ENCODE results near the gene COA1. TPM values are rescaled to one million over a fixed set of nuclear protein-coding genes. Genes with fewer than 3 reads are reported as not detected.

COA1 gene
- total RNA-seq, 1 donor from 2014 or later: 102 TPM

DNA sequence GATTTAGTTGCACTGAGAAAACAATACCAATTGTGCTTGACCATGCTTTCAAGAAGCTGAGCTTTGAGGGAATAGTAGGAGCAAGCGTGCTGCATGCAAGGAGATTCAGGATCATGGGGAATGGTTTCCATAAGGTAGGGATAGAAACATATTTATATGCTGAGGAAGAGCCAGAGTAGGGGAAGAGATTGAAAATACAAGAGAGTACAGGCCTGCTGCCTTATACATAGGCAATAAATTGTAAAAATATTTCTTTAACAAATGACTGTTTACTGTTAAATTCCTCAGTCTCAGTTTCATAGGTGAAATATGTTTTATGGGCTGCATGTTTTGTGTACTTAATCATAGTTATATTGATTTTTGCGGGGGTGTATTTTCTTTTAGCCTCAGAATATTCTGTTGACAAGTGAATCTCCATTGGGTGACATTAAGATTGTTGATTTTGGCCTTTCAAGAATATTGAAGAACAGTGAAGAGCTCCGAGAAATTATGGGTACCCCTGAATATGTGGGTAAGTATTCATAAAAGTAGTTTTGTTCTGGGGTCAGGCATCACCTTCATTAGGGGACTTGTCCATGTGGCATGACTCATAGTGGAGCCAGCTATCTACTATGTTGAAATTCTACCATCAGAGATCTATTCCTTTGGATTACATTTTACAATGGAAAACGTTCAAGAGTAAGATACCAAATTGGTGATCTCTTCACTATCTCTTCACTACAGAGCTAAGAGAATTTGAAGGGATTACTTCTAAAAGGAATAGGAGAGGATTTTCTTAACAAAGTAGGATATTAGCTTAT is 109.9 kb downstream of the COA1 start:
- H3K27me3 Mint-ChIP-seq (ENCODE audit: low read depth): no peaks in the 10 kb centered on the region
- H3K27ac Mint-ChIP-seq (ENCODE audit: unreplicated experiment): no peak overlapping the region
- H3K4me3 Mint-ChIP-seq: no peak overlapping the region
- TF ChIP-seq, protein P1, sequence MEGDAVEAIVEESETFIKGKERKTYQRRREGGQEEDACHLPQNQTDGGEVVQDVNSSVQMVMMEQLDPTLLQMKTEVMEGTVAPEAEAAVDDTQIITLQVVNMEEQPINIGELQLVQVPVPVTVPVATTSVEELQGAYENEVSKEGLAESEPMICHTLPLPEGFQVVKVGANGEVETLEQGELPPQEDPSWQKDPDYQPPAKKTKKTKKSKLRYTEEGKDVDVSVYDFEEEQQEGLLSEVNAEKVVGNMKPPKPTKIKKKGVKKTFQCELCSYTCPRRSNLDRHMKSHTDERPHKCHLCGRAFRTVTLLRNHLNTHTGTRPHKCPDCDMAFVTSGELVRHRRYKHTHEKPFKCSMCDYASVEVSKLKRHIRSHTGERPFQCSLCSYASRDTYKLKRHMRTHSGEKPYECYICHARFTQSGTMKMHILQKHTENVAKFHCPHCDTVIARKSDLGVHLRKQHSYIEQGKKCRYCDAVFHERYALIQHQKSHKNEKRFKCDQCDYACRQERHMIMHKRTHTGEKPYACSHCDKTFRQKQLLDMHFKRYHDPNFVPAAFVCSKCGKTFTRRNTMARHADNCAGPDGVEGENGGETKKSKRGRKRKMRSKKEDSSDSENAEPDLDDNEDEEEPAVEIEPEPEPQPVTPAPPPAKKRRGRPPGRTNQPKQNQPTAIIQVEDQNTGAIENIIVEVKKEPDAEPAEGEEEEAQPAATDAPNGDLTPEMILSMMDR (conservative IDR thresholded peaks at IDR 0.05): no peak
- no peak for DNase-seq (ENCODE audit: low read depth, low spot score)
- no peaks in the 10 kb centered on the region for H3K9me3 Mint-ChIP-seq
- no peaks in the 10 kb centered on the region for H3K4me1 Mint-ChIP-seq
- H3K36me3 Mint-ChIP-seq (ENCODE audit: low read depth): peaks cover 6% of the 10 kb centered on the region

DNA sequence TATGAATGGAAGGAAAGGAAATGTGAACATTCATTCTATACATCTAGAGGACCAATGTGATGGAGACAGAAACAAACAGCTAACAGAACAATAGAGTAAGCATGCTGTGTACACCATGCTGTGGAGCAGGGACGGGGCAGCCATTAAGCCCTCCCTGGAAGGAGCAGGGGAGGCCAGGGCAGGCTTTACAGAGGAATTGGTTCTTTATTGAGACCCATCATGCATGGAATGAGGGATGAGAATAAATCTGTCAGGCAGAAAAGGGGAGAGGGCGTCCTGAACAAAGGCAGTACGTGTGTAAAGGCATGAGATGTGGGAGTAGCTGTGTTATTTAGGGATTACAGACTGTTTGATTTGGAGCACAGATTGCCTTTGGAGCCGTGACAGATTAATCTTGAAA is 111.2 kb downstream of the COA1 start:
- peaks cover 6% of the 10 kb centered on the region for H3K36me3 Mint-ChIP-seq (ENCODE audit: low read depth)
- no peaks in the 10 kb centered on the region for H3K4me1 Mint-ChIP-seq
- DNase-seq (ENCODE audit: low read depth, low spot score): no peak
- no peak overlapping the region for H3K27ac Mint-ChIP-seq (ENCODE audit: unreplicated experiment)
- no peaks in the 10 kb centered on the region for H3K27me3 Mint-ChIP-seq (ENCODE audit: low read depth)
- no peak overlapping the region for H3K4me3 Mint-ChIP-seq
- H3K9me3 Mint-ChIP-seq: no peaks in the 10 kb centered on the region
- TF ChIP-seq, protein P1 (conservative IDR thresholded peaks at IDR 0.05): no peak

DNA sequence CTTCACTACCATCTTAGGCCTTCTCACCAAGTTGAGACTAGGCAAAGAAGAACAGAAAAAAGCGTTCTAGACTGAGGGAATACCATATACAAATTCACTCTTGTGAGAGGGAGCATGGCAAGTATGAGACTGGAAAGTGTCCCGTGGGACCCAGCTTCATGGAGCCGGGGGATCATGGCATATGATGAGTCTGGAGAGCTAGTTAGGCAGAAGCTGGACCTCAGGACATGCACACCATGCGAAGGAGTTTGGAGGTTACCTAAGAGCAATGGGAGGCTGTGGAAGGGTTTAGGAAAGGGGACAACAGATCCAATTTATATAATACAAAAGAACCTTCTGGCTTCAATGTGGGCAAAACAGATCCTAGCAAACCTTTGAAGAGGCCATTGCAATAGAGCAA is 112.3 kb downstream of the COA1 start:
- Mint-ChIP-seq H3K4me1 (peaks cover 8% of the 10 kb centered on the region), H3K9me3 (no peaks in the 10 kb centered on the region), H3K4me3 (no peak overlapping the region), H3K36me3 (ENCODE audit: low read depth) (peaks cover 9% of the 10 kb centered on the region), H3K27me3 (ENCODE audit: low read depth) (no peaks in the 10 kb centered on the region), H3K27ac (ENCODE audit: unreplicated experiment) (no peak overlapping the region)
- TF ChIP-seq, protein P1 (conservative IDR thresholded peaks at IDR 0.05): no peak
- DNase-seq (ENCODE audit: low read depth, low spot score): no peak

DNA sequence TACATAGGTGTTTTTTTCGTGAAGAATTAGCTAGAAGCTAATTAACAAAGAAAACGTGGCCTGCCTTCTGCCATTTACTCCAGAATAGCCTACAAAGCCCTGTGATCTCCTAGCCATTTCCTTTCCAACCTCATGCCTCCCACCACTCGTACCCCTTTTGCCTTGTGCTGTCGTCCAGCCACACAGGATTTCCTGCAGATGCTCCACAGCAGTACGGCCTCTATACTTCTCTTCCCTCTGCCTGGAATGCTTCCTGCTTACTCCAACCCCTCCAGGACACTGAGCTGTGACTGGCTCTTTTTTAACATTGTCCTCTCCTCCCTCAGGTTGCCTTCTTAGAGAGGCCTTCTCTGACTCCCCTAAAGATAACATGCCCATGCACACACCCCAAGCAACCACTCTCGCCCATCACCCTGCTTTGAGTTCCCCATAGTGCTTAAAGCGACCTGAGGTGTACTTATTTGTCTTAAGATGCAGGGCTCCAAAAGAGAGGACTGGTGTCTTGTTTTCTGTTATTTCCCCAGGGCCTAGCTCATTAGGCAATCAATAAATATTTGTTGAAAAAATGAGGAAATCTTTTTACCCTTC is 113.7 kb downstream of the COA1 start:
- H3K4me3 Mint-ChIP-seq: no peak overlapping the region
- H3K27me3 Mint-ChIP-seq (ENCODE audit: low read depth): no peaks in the 10 kb centered on the region
- H3K9me3 Mint-ChIP-seq: no peaks in the 10 kb centered on the region
- H3K4me1 Mint-ChIP-seq: peaks cover 9% of the 10 kb centered on the region
- H3K36me3 Mint-ChIP-seq (ENCODE audit: low read depth): peaks cover 9% of the 10 kb centered on the region
- H3K27ac Mint-ChIP-seq (ENCODE audit: unreplicated experiment): no peak overlapping the region
- TF ChIP-seq, protein P1 (conservative IDR thresholded peaks at IDR 0.05): no peak
- no peak for DNase-seq (ENCODE audit: low read depth, low spot score)

DNA sequence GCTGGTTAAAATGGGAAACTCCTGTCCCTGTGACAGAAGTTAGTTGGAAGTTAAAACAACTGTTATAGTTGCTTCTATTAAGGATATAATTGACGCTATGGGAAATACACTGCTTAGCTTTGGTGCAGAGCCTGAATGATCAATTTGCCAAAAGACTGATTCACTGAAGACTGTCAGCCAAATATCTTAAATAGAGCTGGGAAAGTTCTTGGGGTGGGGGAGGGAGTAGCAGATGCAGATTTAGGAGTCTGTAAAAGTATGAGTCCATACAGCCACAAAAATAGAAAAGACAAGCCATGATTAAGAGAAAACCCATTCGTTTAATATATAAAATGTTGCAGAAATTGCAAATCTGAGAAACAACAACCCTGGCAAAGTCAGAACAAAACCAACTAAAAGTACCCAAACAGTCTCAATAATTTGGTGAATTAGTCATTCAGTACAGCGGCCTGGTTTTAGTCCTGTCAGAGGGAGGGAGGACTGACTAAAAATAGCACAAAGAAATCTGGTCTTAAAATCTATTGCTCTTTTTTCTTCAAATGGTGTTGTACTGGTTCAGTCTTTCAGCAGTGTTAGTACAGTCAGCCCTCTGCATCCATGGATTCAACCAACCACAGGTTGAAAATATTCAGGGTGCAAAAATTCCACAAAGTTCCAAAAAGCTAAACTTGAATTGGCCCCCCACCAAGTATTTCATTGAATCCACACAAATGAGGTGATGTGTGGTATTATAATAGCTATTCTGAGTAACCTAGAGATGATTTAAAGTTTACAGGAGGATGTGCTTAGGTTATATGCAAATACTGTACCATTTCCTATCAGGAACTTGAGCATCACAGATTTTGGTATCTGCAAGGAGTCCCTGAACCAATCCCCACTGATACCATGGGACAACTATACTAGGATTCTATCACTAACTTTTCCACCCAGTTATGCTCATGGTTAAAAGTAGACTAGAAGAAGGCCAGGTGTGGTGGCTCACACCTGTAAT is 116.4 kb downstream of the COA1 start:
- Mint-ChIP-seq H3K27ac (ENCODE audit: unreplicated experiment) (no peak overlapping the region), H3K9me3 (no peaks in the 10 kb centered on the region), H3K36me3 (ENCODE audit: low read depth) (peaks cover 12% of the 10 kb centered on the region), H3K27me3 (ENCODE audit: low read depth) (no peaks in the 10 kb centered on the region), H3K4me1 (peaks cover 9% of the 10 kb centered on the region), H3K4me3 (no peak overlapping the region)
- TF ChIP-seq, protein P1 (conservative IDR thresholded peaks at IDR 0.05): no peak
- no peak for DNase-seq (ENCODE audit: low read depth, low spot score)

Measured in neural crest cell (in vitro differentiated cells).